ENCODE data around the gene ROBO1.

ROBO1 gene

GRCh38 chr3:78861156-78861555 is 906.6 kb downstream of the ROBO1 start:
- no peak for DNase-seq

- DNase-seq = no peak
Measured at GRCh38 chr3:78860567-78860966, 907.2 kb downstream of the ROBO1 start.

- no peak for DNase-seq
Measured at GRCh38 chr3:78858910-78859309, 908.9 kb downstream of the ROBO1 start.

- DNase-seq = no peak
Measured at GRCh38 chr3:78858174-78858573, 909.6 kb downstream of the ROBO1 start.

- no peak for DNase-seq
Measured at GRCh38 chr3:78857494-78858111, 910.2 kb downstream of the ROBO1 start.

- no peak for DNase-seq
Measured at GRCh38 chr3:78856164-78856563, 911.6 kb downstream of the ROBO1 start.

GRCh38 chr3:78855190-78855589 is 912.6 kb downstream of the ROBO1 start:
- no peak for DNase-seq

- DNase-seq = no peak
Measured at GRCh38 chr3:78848392-78849288, 919.2 kb downstream of the ROBO1 start.

GRCh38 chr3:78847603-78848002 is 920.2 kb downstream of the ROBO1 start:
- no peak for DNase-seq

GRCh38 chr3:78847203-78847602 is 920.6 kb downstream of the ROBO1 start:
- no peak for DNase-seq

- no peak for DNase-seq
Measured at GRCh38 chr3:78846718-78847117, 921.1 kb downstream of the ROBO1 start.

GRCh38 chr3:78845605-78846004 is 922.2 kb downstream of the ROBO1 start:
- DNase-seq = no peak

- DNase-seq = no peak
Measured at GRCh38 chr3:78844307-78844706, 923.5 kb downstream of the ROBO1 start.

- no peak for DNase-seq
Measured at GRCh38 chr3:78839693-78840092, 928.1 kb downstream of the ROBO1 start.

- no peak for DNase-seq
Measured at GRCh38 chr3:78838362-78838761, 929.4 kb downstream of the ROBO1 start.

- DNase-seq = no peak
Measured at GRCh38 chr3:78834910-78835309, 932.9 kb downstream of the ROBO1 start.

- DNase-seq = no peak
Measured at GRCh38 chr3:78832785-78833204, 935.0 kb downstream of the ROBO1 start.

GRCh38 chr3:78831446-78831972 is 936.3 kb downstream of the ROBO1 start:
- DNase-seq = no peak

- no peak for DNase-seq
Measured at GRCh38 chr3:78830470-78830869, 937.3 kb downstream of the ROBO1 start.

- DNase-seq = no peak
Measured at GRCh38 chr3:78827618-78828017, 940.2 kb downstream of the ROBO1 start.

GRCh38 chr3:78825858-78826215 is 942.0 kb downstream of the ROBO1 start:
- no peak for DNase-seq

- no peak for DNase-seq
Measured at GRCh38 chr3:78825118-78825857, 942.5 kb downstream of the ROBO1 start.

- no peak for DNase-seq
Measured at GRCh38 chr3:78823859-78824258, 943.9 kb downstream of the ROBO1 start.

GRCh38 chr3:78823434-78823833 is 944.4 kb downstream of the ROBO1 start:
- DNase-seq = no peak
